ENCODE results near the gene IL23R.

The IL23R gene

GRCh38 chr1:67148516-67149178 lies 17.6 kb upstream of the IL23R start:
- no peak for DNase-seq

- peak in 47 of 56 donors; percentile 1 to 76 (median 33) for DNase-seq
Observed at GRCh38 chr1:67149179-67149770, 17.0 kb upstream of the IL23R start.

- DNase-seq: no peak
Observed at GRCh38 chr1:67150931-67151330, 15.3 kb upstream of the IL23R start.

- DNase-seq: no peak
Observed at GRCh38 chr1:67158401-67158800, 7.9 kb upstream of the IL23R start.

GRCh38 chr1:67159233-67159632 lies 7.0 kb upstream of the IL23R start:
- DNase-seq: no peak

- DNase-seq: no peak
Observed at GRCh38 chr1:67162954-67163353, 3.3 kb upstream of the IL23R start.

- DNase-seq: no peak
Observed at GRCh38 chr1:67165468-67166041, 699 bp upstream of the IL23R start.

- no peak for DNase-seq
Observed at GRCh38 chr1:67169496-67169895, 3.2 kb downstream of the IL23R start.

- DNase-seq: no peak
Observed at GRCh38 chr1:67169932-67170331, 3.7 kb downstream of the IL23R start.

- DNase-seq: no peak
Observed at GRCh38 chr1:67170751-67171573, 4.7 kb downstream of the IL23R start.

GRCh38 chr1:67171574-67171955 lies 5.3 kb downstream of the IL23R start:
- no peak for DNase-seq

- DNase-seq: no peak
Observed at GRCh38 chr1:67171978-67172377, 5.7 kb downstream of the IL23R start.

- no peak for DNase-seq
Observed at GRCh38 chr1:67173988-67174387, 7.7 kb downstream of the IL23R start.

- DNase-seq: no peak
Observed at GRCh38 chr1:67174716-67175284, 8.5 kb downstream of the IL23R start.

GRCh38 chr1:67175530-67176087 lies 9.4 kb downstream of the IL23R start:
- no peak for DNase-seq

- no peak for DNase-seq
Observed at GRCh38 chr1:67184838-67185421, 18.7 kb downstream of the IL23R start.

GRCh38 chr1:67188137-67188536 lies 21.9 kb downstream of the IL23R start:
- DNase-seq: no peak

GRCh38 chr1:67189953-67190352 lies 23.7 kb downstream of the IL23R start:
- no peak for DNase-seq

- no peak for DNase-seq
Observed at GRCh38 chr1:67190410-67190809, 24.2 kb downstream of the IL23R start.

- no peak for DNase-seq
Observed at GRCh38 chr1:67190942-67191341, 24.7 kb downstream of the IL23R start.
